ENCODE data around the gene CDIPT. TPM values are rescaled to one million over a fixed set of nuclear protein-coding genes. Genes with fewer than 3 reads are reported as not detected.

Gene CDIPT
- total and polyA plus RNA-seq, 2 of the 13 experiments (the other 11 are each of a cell fraction or from before 2014, with no cell fraction given) = 54.9 to 97.5 TPM

DNA sequence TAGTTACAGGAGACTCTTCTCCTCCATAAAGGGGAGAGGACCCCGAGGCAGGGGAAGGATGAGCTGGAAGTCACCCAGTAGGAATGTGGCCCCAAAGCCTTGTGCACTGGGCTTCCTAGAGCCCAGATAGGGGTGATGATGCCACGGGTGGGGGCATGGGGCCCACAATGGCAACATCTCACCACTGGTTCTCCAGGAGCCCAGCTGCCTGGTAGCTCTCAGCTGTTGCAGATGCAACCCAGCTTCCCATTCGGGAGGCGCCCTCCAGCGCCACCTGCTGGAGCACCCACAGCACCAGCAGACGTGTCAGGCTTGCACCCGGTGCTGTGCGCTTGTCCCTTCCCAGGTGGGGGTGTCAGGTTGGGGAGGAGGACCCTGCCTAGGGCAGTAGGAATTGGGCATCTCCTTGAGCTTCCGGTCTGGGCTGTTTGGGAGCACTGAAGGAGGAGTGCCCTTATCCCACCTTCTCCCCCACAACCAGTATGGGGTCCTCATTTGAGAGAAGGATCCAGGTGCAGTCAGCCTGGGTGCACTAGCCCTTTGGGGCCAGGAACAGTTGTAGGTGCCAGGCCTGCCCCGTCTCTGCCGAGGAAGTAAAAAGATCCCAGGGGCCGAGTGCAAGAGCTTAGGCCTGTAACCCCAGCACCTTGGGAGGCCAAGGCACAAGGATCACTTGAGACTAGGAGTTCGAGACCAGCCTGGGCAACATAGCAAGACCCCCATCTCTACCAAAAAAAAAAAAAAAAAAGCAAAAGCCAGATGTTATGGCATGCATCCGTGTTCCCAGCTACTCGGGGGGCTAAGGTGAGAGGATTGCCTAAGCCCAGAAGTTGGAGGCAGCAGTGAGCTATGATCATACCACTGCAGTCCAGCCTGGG lies 14.4 kb downstream of the CDIPT start (continued):
- TF ChIP-seq, protein P1, sequence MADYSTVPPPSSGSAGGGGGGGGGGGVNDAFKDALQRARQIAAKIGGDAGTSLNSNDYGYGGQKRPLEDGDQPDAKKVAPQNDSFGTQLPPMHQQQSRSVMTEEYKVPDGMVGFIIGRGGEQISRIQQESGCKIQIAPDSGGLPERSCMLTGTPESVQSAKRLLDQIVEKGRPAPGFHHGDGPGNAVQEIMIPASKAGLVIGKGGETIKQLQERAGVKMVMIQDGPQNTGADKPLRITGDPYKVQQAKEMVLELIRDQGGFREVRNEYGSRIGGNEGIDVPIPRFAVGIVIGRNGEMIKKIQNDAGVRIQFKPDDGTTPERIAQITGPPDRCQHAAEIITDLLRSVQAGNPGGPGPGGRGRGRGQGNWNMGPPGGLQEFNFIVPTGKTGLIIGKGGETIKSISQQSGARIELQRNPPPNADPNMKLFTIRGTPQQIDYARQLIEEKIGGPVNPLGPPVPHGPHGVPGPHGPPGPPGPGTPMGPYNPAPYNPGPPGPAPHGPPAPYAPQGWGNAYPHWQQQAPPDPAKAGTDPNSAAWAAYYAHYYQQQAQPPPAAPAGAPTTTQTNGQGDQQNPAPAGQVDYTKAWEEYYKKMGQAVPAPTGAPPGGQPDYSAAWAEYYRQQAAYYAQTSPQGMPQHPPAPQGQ (CRISPR knock-in tag; IDR thresholded peaks at IDR 0.05; ENCODE audit: borderline replicate concordance) = no peak
- TF ChIP-seq ZMYM2 (CRISPR knock-in tag; IDR thresholded peaks at IDR 0.05) = no peak
- no peak for TF ChIP-seq NONO (IDR thresholded peaks at IDR 0.05)
- TF ChIP-seq NONO (CRISPR knock-in tag; conservative IDR thresholded peaks at IDR 0.05) = peak; percentile 72
- no peak for TF ChIP-seq TP53 (CRISPR knock-in tag; conservative IDR thresholded peaks at IDR 0.05)
- TF ChIP-seq ASH2L (IDR thresholded peaks at IDR 0.05; ENCODE audit: insufficient read length, low read depth, low read length) = no peak
- TF ChIP-seq, protein P2, sequence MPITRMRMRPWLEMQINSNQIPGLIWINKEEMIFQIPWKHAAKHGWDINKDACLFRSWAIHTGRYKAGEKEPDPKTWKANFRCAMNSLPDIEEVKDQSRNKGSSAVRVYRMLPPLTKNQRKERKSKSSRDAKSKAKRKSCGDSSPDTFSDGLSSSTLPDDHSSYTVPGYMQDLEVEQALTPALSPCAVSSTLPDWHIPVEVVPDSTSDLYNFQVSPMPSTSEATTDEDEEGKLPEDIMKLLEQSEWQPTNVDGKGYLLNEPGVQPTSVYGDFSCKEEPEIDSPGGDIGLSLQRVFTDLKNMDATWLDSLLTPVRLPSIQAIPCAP (CRISPR knock-in tag; IDR thresholded peaks at IDR 0.05; ENCODE audit: low read depth) = no peak
- TF ChIP-seq ZBTB42 (CRISPR knock-in tag; IDR thresholded peaks at IDR 0.05) = 0 out of 2 replicates have a peak, but pooled peaks have one; percentile 33
- TF ChIP-seq CCAR2 (optimal IDR thresholded peaks at IDR 0.05; ENCODE audit: low read depth, low read length) = no peak
- no peak for TF ChIP-seq ZNF589 (CRISPR knock-in tag; conservative IDR thresholded peaks at IDR 0.05)
- TF ChIP-seq, protein P3, sequence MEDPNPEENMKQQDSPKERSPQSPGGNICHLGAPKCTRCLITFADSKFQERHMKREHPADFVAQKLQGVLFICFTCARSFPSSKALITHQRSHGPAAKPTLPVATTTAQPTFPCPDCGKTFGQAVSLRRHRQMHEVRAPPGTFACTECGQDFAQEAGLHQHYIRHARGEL (CRISPR knock-in tag; IDR thresholded peaks at IDR 0.05) = no peak
- no peak for TF ChIP-seq CREB1 (IDR thresholded peaks at IDR 0.05)
- TF ChIP-seq CREB1 (CRISPR knock-in tag; IDR thresholded peaks at IDR 0.05) = no peak
- TF ChIP-seq ZBTB1 (CRISPR knock-in tag; IDR thresholded peaks at IDR 0.05; ENCODE audit: borderline replicate concordance) = no peak
- TF ChIP-seq, protein P4, sequence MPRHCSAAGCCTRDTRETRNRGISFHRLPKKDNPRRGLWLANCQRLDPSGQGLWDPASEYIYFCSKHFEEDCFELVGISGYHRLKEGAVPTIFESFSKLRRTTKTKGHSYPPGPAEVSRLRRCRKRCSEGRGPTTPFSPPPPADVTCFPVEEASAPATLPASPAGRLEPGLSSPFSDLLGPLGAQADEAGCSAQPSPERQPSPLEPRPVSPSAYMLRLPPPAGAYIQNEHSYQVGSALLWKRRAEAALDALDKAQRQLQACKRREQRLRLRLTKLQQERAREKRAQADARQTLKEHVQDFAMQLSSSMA (CRISPR knock-in tag; IDR thresholded peaks at IDR 0.05) = no peak
- TF ChIP-seq ZFP62 (CRISPR knock-in tag; IDR thresholded peaks at IDR 0.05) = no peak
- TF ChIP-seq, protein P5, sequence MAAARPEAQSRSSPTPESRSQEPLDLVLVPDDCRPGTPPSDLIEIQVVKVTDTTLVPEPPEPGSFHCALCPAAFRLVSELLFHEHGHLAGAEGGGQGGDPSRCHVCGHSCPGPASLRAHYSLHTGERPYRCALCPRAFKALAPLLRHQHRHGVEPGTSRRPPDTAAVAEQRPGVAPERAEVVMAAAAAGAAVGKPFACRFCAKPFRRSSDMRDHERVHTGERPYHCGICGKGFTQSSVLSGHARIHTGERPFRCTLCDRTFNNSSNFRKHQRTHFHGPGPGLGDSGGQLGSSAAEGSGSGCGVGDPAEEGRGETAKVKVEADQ (CRISPR knock-in tag; IDR thresholded peaks at IDR 0.05; ENCODE audit: borderline replicate concordance) = no peak
- no peak for TF ChIP-seq MBD4 (IDR thresholded peaks at IDR 0.05; ENCODE audit: borderline replicate concordance, low read length)
- TF ChIP-seq, protein P6, sequence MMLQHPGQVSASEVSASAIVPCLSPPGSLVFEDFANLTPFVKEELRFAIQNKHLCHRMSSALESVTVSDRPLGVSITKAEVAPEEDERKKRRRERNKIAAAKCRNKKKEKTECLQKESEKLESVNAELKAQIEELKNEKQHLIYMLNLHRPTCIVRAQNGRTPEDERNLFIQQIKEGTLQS (CRISPR knock-in tag; IDR thresholded peaks at IDR 0.05) = peak; percentile 36; the same call in 1 of the 2 replicates
- TF ChIP-seq, protein P7, sequence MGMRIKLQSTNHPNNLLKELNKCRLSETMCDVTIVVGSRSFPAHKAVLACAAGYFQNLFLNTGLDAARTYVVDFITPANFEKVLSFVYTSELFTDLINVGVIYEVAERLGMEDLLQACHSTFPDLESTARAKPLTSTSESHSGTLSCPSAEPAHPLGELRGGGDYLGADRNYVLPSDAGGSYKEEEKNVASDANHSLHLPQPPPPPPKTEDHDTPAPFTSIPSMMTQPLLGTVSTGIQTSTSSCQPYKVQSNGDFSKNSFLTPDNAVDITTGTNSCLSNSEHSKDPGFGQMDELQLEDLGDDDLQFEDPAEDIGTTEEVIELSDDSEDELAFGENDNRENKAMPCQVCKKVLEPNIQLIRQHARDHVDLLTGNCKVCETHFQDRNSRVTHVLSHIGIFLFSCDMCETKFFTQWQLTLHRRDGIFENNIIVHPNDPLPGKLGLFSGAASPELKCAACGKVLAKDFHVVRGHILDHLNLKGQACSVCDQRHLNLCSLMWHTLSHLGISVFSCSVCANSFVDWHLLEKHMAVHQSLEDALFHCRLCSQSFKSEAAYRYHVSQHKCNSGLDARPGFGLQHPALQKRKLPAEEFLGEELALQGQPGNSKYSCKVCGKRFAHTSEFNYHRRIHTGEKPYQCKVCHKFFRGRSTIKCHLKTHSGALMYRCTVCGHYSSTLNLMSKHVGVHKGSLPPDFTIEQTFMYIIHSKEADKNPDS (CRISPR knock-in tag; IDR thresholded peaks at IDR 0.05) = no peak
- no peak for TF ChIP-seq BRCA1 (CRISPR knock-in tag; IDR thresholded peaks at IDR 0.05)
- 0 out of 2 replicates have a peak, but pooled peaks have one; percentile 77 for TF ChIP-seq ZNF772 (CRISPR knock-in tag; IDR thresholded peaks at IDR 0.05)
- TF ChIP-seq RFX1 (IDR thresholded peaks at IDR 0.05) = no peak
